OCI-LY1 (cell line): ENCODE measurements around the gene SOX9.
"Not testable (repeated sequence)": the region's sequence is repeated elsewhere in the genome, so short reads cannot be mapped to it uniquely, and the experiment has no call there.

ENCODE experiments used
- H2AFZ ChIP-seq: fragments of 200-600 bp; sonication (generic), shearing (Covaris generic); 2 replicates; pipeline ENCODE4 v1.6.0; 2014; ENCODE audit warnings: antibody characterized with exemption, mild to moderate bottlenecking, low read length
- H3F3A ChIP-seq: fragments of 200-600 bp; sonication (generic), shearing (Covaris generic); 2 replicates; pipeline ENCODE4 v1.6.0; 2014; ENCODE audit warnings: mild to moderate bottlenecking, antibody characterized with exemption, low read length, moderate library complexity; ENCODE audit not compliant: insufficient read depth
- H3K27ac ChIP-seq: fragments of 200-600 bp; sonication (generic); 2 replicates; pipeline ENCODE4 v1.5.1; 2014; ENCODE audit warnings: low read length, mixed run types, mild to moderate bottlenecking, low read depth; ENCODE audit not compliant: poor library complexity, severe bottlenecking
- H3K27me3 ChIP-seq: fragments of 200-600 bp; sonication (generic); 2 replicates; pipeline ENCODE4 v1.6.0; 2014; ENCODE audit warnings: antibody characterized with exemption, mild to moderate bottlenecking, low read length, moderate library complexity; ENCODE audit not compliant: insufficient read depth
- H3K36me3 ChIP-seq: fragments of 200-600 bp; sonication (generic); 2 replicates; pipeline ENCODE4 v1.6.1; 2014; ENCODE audit warnings: mild to moderate bottlenecking, antibody characterized with exemption, low read length, moderate library complexity, mixed read lengths; ENCODE audit not compliant: insufficient read depth
- H3K4me1 ChIP-seq: fragments of 200-600 bp; sonication (generic); 2 replicates; pipeline ENCODE4 v1.5.1; 2014; ENCODE audit warnings: mild to moderate bottlenecking, low read length, moderate library complexity; ENCODE audit not compliant: insufficient read depth, severe bottlenecking
- H3K4me2 ChIP-seq: fragments of 200-600 bp; sonication (generic), shearing (Covaris generic); 2 replicates; pipeline ENCODE4 v1.6.1; 2014; ENCODE audit warnings: low read length
- H3K4me3 ChIP-seq: fragments of 200-600 bp; sonication (generic); 2 replicates; pipeline ENCODE4 v1.5.1; 2014; ENCODE audit warnings: low read length, low read depth, mild to moderate bottlenecking, mixed read lengths; ENCODE audit not compliant: poor library complexity, severe bottlenecking
- H3K79me2 ChIP-seq: fragments of 200-600 bp; shearing (Covaris generic); 2 replicates; pipeline ENCODE4 v1.6.1; 2016; ENCODE audit warnings: mixed run types, low read length, mixed read lengths; ENCODE audit not compliant: insufficient read depth
- H3K9ac ChIP-seq: fragments of 200-600 bp; sonication (generic), shearing (Covaris generic); 2 replicates; pipeline ENCODE4 v1.6.1; 2014; ENCODE audit warnings: mild to moderate bottlenecking, low read length, mixed read lengths
- H3K9me2 ChIP-seq: fragments of 200-600 bp; sonication (generic), shearing (Covaris generic); 2 replicates; pipeline ENCODE4 v1.6.1; 2014; ENCODE audit warnings: low read depth, mild to moderate bottlenecking, low read length, mixed read lengths
- H3K9me3 ChIP-seq: fragments of 200-600 bp; shearing (Covaris generic); 2 replicates; pipeline ENCODE4 v1.6.1; 2014; ENCODE audit warnings: low read length, mixed read lengths
- H4K20me1 ChIP-seq: fragments of 200-600 bp; sonication (generic), shearing (Covaris generic); 2 replicates; pipeline ENCODE4 v1.6.0; 2016; ENCODE audit warnings: mild to moderate bottlenecking, low read length; ENCODE audit not compliant: insufficient read depth
- EZH2 ChIP-seq: fragments of 200-600 bp; sonication (generic), shearing (Covaris generic); IDR thresholded peaks from 2 replicates; pipeline ENCODE4 v1.8.0; 2017; ENCODE audit warnings: borderline replicate concordance, mixed run types, mild to moderate bottlenecking, antibody characterized with exemption, low read length, moderate library complexity, mixed read lengths
- TF ChIP-seq, protein P1 (sequence below): fragments of 200-600 bp; sonication (generic), shearing (Covaris generic); IDR thresholded peaks from 2 replicates; pipeline ENCODE4 v1.5.1; 2017; ENCODE audit warnings: mild to moderate bottlenecking, antibody characterized with exemption, low read length, moderate library complexity, mixed read lengths

SOX9 gene

DNA sequence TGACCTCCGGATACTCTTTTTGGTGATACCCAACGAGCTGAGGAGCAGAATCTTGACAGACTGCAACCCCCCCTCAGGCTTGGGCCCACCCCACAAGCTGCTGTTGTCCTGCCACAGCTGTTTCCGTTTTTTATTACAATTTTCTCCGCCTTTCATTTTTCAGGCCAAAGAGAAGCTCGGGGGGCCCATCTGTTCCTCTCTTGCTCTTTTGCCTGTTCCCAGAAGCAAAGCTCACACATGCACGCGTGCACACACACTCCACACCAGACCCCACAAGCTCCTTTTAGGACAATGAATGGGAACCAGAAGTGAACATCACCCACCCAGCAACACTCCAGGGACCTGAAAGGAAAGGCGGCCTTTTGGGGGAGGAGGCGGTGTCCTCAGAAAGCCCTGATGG, 16.3 kb downstream of the SOX9 start:
- TF ChIP-seq EZH2: no peak
- TF ChIP-seq, protein P1, sequence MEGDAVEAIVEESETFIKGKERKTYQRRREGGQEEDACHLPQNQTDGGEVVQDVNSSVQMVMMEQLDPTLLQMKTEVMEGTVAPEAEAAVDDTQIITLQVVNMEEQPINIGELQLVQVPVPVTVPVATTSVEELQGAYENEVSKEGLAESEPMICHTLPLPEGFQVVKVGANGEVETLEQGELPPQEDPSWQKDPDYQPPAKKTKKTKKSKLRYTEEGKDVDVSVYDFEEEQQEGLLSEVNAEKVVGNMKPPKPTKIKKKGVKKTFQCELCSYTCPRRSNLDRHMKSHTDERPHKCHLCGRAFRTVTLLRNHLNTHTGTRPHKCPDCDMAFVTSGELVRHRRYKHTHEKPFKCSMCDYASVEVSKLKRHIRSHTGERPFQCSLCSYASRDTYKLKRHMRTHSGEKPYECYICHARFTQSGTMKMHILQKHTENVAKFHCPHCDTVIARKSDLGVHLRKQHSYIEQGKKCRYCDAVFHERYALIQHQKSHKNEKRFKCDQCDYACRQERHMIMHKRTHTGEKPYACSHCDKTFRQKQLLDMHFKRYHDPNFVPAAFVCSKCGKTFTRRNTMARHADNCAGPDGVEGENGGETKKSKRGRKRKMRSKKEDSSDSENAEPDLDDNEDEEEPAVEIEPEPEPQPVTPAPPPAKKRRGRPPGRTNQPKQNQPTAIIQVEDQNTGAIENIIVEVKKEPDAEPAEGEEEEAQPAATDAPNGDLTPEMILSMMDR: no peak
- Histone ChIP-seq H3K27ac (no peak overlapping the region), H2AFZ (no peak overlapping the region), H3K4me2 (no peak overlapping the region), H3F3A (no peaks in the 10 kb centered on the region), H3K4me3 (no peak overlapping the region), H3K9me3 (no peaks in the 10 kb centered on the region), H3K36me3 (no peaks in the 10 kb centered on the region), H3K27me3 (no peaks in the 10 kb centered on the region; the same call in 1 of the 2 replicates), H3K9me2 (no peaks in the 10 kb centered on the region), H4K20me1 (no peaks in the 10 kb centered on the region), H3K9ac (no peak overlapping the region), H3K4me1 (no peaks in the 10 kb centered on the region), H3K79me2 (no peaks in the 10 kb centered on the region)

DNA sequence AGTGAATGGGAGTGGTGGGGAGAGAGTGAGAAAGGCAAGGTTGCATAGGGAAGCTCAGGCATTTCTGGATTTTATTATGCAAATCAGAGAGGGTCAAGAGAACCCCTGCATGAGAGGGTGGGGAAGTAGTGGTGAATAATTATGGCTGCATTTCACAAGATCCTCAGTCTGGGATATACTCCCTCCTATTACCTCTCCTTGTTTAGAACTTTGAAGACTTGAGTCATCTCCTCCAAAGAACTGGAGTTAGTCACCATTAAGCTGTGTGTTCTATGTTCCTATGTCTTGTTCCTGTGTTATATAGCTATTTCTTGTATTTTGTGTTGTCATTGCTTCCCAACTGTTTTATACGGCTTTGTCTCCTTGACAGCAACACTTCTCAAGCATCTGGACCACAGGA, 18.4 kb downstream of the SOX9 start:
- Histone ChIP-seq H3K27me3 (no peaks in the 10 kb centered on the region), H3K4me3 (no peak overlapping the region)
- TF ChIP-seq, protein P1: no peak
- no peak for TF ChIP-seq EZH2

DNA sequence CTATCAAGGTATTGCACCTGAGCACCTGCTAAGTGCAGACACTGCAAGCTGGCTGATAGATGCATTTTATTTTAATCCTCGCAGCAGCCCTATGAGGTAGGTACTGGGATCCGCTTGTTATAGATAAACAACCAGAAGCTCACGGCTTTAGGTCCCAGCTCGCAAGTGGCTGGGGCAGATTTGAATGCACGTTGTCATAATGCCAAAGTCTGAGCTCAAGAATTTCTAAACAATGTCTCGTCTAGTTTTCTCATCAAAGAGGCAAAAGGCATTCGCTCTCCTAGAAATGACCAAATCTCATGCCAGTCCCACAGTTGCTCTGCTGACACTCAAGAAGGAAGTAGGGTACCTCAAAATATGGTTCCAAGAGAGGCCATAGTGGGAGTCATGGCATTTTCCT, 20.5 kb downstream of the SOX9 start:
- Histone ChIP-seq H3K9ac (no peak overlapping the region), H3K36me3 (no peaks in the 10 kb centered on the region), H3K4me2 (no peak overlapping the region), H3K4me1 (no peaks in the 10 kb centered on the region), H3K9me3 (no peaks in the 10 kb centered on the region), H3K79me2 (no peaks in the 10 kb centered on the region), H3K27me3 (no peaks in the 10 kb centered on the region), H3F3A (no peaks in the 10 kb centered on the region), H4K20me1 (no peaks in the 10 kb centered on the region), H2AFZ (no peak overlapping the region), H3K27ac (no peak overlapping the region), H3K9me2 (no peaks in the 10 kb centered on the region), H3K4me3 (no peak overlapping the region)
- TF ChIP-seq, protein P1: no peak
- no peak for TF ChIP-seq EZH2

More for the DNA sequence above, 18.4 kb downstream of the SOX9 start:
- Histone ChIP-seq H3K9me3 (no peaks in the 10 kb centered on the region), H3K27ac (no peak overlapping the region), H3K9ac (no peak overlapping the region), H3K36me3 (no peaks in the 10 kb centered on the region), H3K79me2 (no peaks in the 10 kb centered on the region), H4K20me1 (no peaks in the 10 kb centered on the region), H3K4me2 (no peak overlapping the region), H3K4me1 (no peaks in the 10 kb centered on the region), H3K9me2 (no peaks in the 10 kb centered on the region), H2AFZ (no peak overlapping the region), H3F3A (no peaks in the 10 kb centered on the region)

DNA sequence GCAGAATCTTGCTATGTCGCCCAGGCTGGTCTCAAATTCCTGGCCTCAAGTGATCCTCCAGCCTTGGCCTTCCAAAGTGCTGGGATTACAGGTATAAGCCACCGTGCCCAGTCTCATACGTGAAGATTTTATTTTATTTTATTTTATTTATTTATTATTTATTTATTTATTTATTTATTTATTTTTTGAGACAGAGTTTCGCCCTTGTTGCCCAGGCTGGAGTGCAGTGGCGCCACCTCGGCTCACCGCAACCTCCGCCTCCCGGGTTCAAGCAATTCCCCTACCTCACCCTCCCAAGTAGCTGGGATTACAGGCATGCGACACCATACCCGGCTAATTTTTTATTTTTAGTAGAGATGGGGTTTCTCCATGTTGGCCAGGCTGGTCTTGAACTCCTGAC, 21.3 kb downstream of the SOX9 start:
- H2AFZ ChIP-seq, H3K9ac ChIP-seq, H3K36me3 ChIP-seq, H3F3A ChIP-seq, H3K4me3 ChIP-seq, H3K9me3 ChIP-seq, H3K27ac ChIP-seq, H4K20me1 ChIP-seq, H3K4me1 ChIP-seq, H3K79me2 ChIP-seq, H3K4me2 ChIP-seq, H3K27me3 ChIP-seq, H3K9me2 ChIP-seq: not testable (repeated sequence)
